ENCODE measurements around the gene DDX31. TPM values are rescaled to one million over a fixed set of nuclear protein-coding genes. Genes with fewer than 3 reads are reported as not detected.

DDX31 gene
- total RNA-seq, 1 experiment from 2014 or later = 25.8 TPM

DNA sequence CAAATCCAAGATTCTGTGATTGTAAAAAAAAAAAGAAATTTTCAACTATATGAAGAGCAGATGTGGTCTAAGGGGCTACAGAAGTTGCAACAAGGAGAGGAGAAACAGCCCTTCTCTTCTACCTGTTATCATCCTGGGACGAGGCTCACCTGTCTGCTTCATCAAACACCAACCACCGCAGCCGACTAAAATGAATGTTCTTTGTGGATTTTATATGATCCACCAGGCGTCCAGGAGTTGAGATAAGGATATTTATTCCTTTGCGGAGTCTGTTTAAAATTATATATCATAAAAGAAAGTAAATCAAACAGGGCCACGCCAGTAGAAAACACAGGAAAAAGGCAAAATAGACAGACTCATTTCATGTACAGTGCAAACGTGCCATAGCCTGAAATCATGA is 21.5 kb downstream of the DDX31 start:
- ATAC-seq (no peak), DNase-seq (ENCODE audit: low read depth, low spot score) (no peak)
- no peak for TF ChIP-seq JUND (IDR thresholded peaks at IDR 0.05)
- H3K4me3 ChIP-seq (replicated peaks in 1 of 2; ENCODE audit: low read depth in 1 of 2, low read length in 2 of 2) = no peak overlapping the region
- H3K4me1 ChIP-seq (ENCODE audit: control insufficient read depth in 1 of 2, insufficient read depth in 2 of 2, low read length in 2 of 2) = no peaks in the 10 kb centered on the region
- no peaks in the 10 kb centered on the region for H3K27me3 ChIP-seq (ENCODE audit: insufficient read depth, low read length)
- H3K9ac ChIP-seq (ENCODE audit: low read length) = no peak overlapping the region
- H4K20me1 ChIP-seq (ENCODE audit: insufficient read depth) = no peaks in the 10 kb centered on the region
- intact Hi-C loops (cut with micrococcal nuclease) = no loop called here
- POLR2A ChIA-PET = no interaction called here
- peaks cover 54 to 67% of the 10 kb centered on the region in 2 experiments; a peak in 3 of 4 replicates for H3K36me3 ChIP-seq (ENCODE audit: control insufficient read depth in 1 of 2, insufficient read depth in 2 of 2, low read length in 2 of 2)
- H3K9me3 ChIP-seq (ENCODE audit: control insufficient read depth in 1 of 2, insufficient read depth in 1 of 2, low read depth in 1 of 2, low read length in 2 of 2) = no peaks in the 10 kb centered on the region
- no peak overlapping the region for H3K4me2 ChIP-seq (ENCODE audit: low read length)
- peaks cover 5% of the 10 kb centered on the region; the same call in 1 of the 2 replicates for H3K79me2 ChIP-seq (ENCODE audit: insufficient read depth, low read length)
- no peak overlapping the region for H2AFZ ChIP-seq (ENCODE audit: low read depth, low read length, poor library complexity, severe bottlenecking)
- RAD21 ChIA-PET (ENCODE audit: low non-redundant PET in 1 of 2, low total read pairs in 2 of 2, uncharacterized antibody in 2 of 2, unreplicated experiment in 2 of 2) = no interaction called here
- no peaks in the 10 kb centered on the region for H3K9me2 ChIP-seq (ENCODE audit: insufficient read depth)
- CTCF ChIA-PET = no interaction called here
- H3K27ac ChIP-seq (ENCODE audit: low read depth, low read length) = no peak overlapping the region
- no TSS peak for BruUV-seq (replicated peaks)

GRCh38 chr9:132647806-132648205 is 22.0 kb downstream of the DDX31 start:
- Histone ChIP-seq H3K27me3 (ENCODE audit: insufficient read depth, low read length) (no peaks in the 10 kb centered on the region), H3K36me3 (ENCODE audit: control insufficient read depth in 1 of 2, insufficient read depth in 2 of 2, low read length in 2 of 2) (peaks cover 54 to 67% of the 10 kb centered on the region in 2 experiments; a peak in 3 of 4 replicates), H4K20me1 (ENCODE audit: insufficient read depth) (no peaks in the 10 kb centered on the region), H3K9ac (ENCODE audit: low read length) (no peak overlapping the region), H3K4me1 (ENCODE audit: control insufficient read depth in 1 of 2, insufficient read depth in 2 of 2, low read length in 2 of 2) (no peaks in the 10 kb centered on the region), H3K27ac (ENCODE audit: low read depth, low read length) (no peak overlapping the region), H3K9me2 (ENCODE audit: insufficient read depth) (no peaks in the 10 kb centered on the region), H3K4me2 (ENCODE audit: low read length) (no peak overlapping the region), H2AFZ (ENCODE audit: low read depth, low read length, poor library complexity, severe bottlenecking) (no peak overlapping the region), H3K9me3 (ENCODE audit: control insufficient read depth in 1 of 2, insufficient read depth in 1 of 2, low read depth in 1 of 2, low read length in 2 of 2) (no peaks in the 10 kb centered on the region), H3K4me3 (replicated peaks in 1 of 2; ENCODE audit: low read depth in 1 of 2, low read length in 2 of 2) (no peak overlapping the region), H3K79me2 (ENCODE audit: insufficient read depth, low read length) (peaks cover 7% of the 10 kb centered on the region; the same call in 1 of the 2 replicates)
- TF ChIP-seq RAD21 (IDR thresholded peaks at IDR 0.05; ENCODE audit: low read depth) = no peak
- TF ChIP-seq ZFX (IDR thresholded peaks at IDR 0.05) = no peak
- TF ChIP-seq ELF1 (IDR thresholded peaks at IDR 0.05; ENCODE audit: borderline replicate concordance, low read depth) = no peak
- no peak for TF ChIP-seq CBX3 (IDR thresholded peaks at IDR 0.05; ENCODE audit: low read depth)
- TF ChIP-seq CEBPB (IDR thresholded peaks at IDR 0.05; ENCODE audit: low read depth) = no peak
- TF ChIP-seq SIN3A (IDR thresholded peaks at IDR 0.05; ENCODE audit: low read depth) = no peak
- TF ChIP-seq FOSL1 (IDR thresholded peaks at IDR 0.05; ENCODE audit: low read depth) = no peak
- no peak for TF ChIP-seq EZH2 (IDR thresholded peaks at IDR 0.05)
- TF ChIP-seq JUND (IDR thresholded peaks at IDR 0.05) = no peak
- TF ChIP-seq, protein P1, sequence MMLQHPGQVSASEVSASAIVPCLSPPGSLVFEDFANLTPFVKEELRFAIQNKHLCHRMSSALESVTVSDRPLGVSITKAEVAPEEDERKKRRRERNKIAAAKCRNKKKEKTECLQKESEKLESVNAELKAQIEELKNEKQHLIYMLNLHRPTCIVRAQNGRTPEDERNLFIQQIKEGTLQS (IDR thresholded peaks at IDR 0.05) = no peak
- no peak for TF ChIP-seq YY1 (IDR thresholded peaks at IDR 0.05; ENCODE audit: extremely low read depth, insufficient replicate concordance, low read depth, low read length)
- no peak for TF ChIP-seq EZH2phosphoT487 (IDR thresholded peaks at IDR 0.05; ENCODE audit: borderline replicate concordance)
- no peak for TF ChIP-seq ZNF274 (IDR thresholded peaks at IDR 0.05; ENCODE audit: low read depth, low read length)
- no peak for TF ChIP-seq SP1 (IDR thresholded peaks at IDR 0.05; ENCODE audit: low read depth)
- TF ChIP-seq EGR1 (IDR thresholded peaks at IDR 0.05; ENCODE audit: low read depth) = no peak
- DNase-seq (ENCODE audit: low read depth, low spot score) (no peak), ATAC-seq (no peak)
- ChIA-PET CTCF (no interaction called here), POLR2A (no interaction called here), RAD21 (ENCODE audit: low non-redundant PET in 1 of 2, low total read pairs in 2 of 2, uncharacterized antibody in 2 of 2, unreplicated experiment in 2 of 2) (no interaction called here)
- no TSS peak for BruUV-seq (replicated peaks)
- intact Hi-C loops (cut with micrococcal nuclease) = no loop called here
